NCI-H2029 (cell line): ENCODE results near the gene TRIM49C.
"Not testable (repeated sequence)": the region's sequence is repeated elsewhere in the genome, so short reads cannot be mapped to it uniquely, and the experiment has no call there.

ENCODE experiments used
- DNase-seq: peaks from one replicate; lab custom pipeline; 2025; lab: John Stamatoyannopoulos, UW

TRIM49C gene, protein sequence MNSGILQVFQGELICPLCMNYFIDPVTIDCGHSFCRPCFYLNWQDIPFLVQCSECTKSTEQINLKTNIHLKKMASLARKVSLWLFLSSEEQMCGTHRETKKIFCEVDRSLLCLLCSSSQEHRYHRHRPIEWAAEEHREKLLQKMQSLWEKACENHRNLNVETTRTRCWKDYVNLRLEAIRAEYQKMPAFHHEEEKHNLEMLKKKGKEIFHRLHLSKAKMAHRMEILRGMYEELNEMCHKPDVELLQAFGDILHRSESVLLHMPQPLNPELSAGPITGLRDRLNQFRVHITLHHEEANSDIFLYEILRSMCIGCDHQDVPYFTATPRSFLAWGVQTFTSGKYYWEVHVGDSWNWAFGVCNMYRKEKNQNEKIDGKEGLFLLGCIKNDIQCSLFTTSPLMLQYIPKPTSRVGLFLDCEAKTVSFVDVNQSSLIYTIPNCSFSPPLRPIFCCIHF

GRCh38 chr11:90030806-90031205, at the start of gene TRIM49C:
Gene TRIM49C, plus strand, starts transcription at chr11:90031106. Its CDS starts 4,106 bp downstream, at chr11:90035212.
- not testable (repeated sequence) for DNase-seq

DNA sequence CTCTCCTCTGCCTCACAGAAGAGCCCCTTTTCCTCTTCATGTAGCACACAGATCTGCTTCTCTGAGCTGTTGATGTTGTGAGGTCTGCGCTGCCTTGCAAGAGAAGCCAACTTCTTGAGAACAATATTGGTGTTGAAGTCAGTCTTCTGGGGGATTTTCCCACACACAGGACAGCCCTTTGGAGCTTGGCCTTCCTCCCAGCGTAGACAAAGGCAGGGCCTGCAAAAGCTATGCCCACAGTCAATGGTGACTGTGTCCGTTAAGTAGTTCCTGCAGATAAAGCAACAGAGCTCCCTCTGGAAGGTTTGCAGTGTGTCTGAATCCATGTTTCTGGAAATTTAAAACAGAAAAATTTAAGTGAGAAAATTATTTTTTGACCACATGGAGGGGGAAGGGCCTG, 6.7 kb upstream of the TRIM49C start:
- DNase-seq: not testable (repeated sequence)

DNA sequence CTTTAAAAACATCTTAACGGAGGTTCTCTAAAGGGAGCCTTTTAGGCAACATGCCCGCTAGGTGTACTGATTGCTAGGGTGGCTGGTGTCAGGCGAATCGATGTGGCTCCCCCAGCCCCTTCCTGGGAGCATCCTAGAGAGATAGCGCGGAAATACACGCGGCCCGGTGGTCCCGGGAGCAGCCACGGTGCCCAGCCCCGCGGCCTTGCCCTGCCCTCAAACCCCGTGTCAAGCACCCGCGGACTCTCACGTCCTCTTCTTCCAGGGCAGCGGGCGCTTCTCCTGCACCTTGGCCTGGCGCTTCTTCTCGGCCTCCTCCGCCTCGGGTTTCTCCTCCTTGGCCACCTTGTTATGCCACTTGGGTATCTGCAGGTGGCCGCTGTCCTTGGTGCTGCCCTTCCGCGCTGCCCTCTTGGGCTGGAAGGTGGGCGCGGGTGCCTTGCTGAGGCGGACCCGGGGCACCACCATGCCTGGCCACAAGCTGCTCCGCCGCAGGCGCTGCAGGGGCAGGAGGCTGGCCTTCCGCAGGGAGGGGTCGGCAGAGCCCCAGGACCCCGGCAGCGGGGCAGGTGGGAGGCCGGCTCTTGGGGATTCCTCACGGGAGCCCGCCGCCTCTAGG, 20.8 kb downstream of the TRIM49C start:
- DNase-seq: not testable (repeated sequence)

- not testable (repeated sequence) for DNase-seq
Measured at GRCh38 chr11:90052311-90052710, 21.4 kb downstream of the TRIM49C start.

DNA sequence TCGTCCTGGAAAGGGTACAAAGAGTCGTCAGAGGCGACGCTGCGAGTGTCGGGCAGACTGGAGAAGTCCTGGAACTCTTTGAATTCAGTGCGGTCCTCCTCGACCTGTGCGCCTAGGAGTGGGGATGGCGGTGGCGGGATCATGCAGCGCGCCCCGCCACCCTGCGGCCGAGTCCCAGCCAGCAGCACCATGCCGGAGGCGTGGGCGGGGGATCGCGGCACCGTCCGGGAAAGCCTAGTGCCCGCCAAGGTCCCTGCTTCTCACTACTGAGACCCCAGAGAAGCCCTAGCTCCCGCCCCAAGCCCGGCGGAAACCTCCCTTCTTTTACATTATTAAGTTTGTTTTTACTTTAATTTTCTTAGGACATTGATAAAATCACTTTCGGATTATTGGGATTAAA, 22.6 kb downstream of the TRIM49C start:
- not testable (repeated sequence) for DNase-seq

DNA sequence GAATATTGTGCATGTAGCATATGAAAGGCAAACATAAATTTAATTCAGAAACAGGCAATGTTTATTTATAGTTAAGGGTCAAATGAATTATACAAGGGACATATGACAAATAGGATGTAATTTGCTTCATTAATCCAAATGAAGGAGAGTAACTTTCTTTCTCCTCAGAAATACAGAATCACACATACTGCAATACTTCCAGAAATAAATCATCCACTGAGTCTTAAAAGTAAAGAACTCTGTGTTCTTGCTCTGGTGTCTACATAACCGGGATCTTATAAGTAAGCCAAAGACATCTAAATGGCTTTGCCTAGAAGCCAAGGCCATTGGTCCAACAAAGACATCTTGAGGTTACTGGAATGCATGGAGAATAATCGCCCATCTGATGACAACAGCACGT, 54.7 kb downstream of the TRIM49C start, which contains the start of gene UBTFL1:
Gene UBTFL1 (plus strand): TSS at position 301 of the 400 bp plus-strand sequence. CDS start 0 bp downstream, at position 301.
- DNase-seq: not testable (repeated sequence)

DNA sequence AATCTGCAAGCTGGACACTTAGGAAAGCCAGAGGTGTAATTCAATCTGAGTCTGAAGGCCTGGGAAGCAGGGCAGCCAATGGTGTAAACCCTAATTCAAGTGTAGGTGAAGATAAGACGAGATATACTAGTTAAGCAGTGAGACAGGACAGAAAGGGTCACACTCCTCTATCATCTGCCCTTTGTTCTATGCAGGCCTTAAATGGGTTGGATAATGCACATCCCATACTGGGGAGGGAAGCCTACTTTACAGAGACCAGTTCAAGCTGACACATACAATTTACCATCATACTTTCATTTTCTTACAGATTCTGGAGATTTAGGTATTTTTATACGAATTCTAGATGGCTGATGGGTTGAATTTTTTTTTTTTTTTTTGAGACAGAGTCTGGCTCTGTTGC, 57.8 kb downstream of the TRIM49C start:
- DNase-seq: not testable (repeated sequence)
